Activated naive CD4-positive, alpha-beta T cell (primary cell): ENCODE data around the gene VHLL.

Source experiments
- DNase-seq, 4 experiments: peaks; one replicate each; lab custom pipeline; 2025; lab: John Stamatoyannopoulos, UW

Gene VHLL

DNA sequence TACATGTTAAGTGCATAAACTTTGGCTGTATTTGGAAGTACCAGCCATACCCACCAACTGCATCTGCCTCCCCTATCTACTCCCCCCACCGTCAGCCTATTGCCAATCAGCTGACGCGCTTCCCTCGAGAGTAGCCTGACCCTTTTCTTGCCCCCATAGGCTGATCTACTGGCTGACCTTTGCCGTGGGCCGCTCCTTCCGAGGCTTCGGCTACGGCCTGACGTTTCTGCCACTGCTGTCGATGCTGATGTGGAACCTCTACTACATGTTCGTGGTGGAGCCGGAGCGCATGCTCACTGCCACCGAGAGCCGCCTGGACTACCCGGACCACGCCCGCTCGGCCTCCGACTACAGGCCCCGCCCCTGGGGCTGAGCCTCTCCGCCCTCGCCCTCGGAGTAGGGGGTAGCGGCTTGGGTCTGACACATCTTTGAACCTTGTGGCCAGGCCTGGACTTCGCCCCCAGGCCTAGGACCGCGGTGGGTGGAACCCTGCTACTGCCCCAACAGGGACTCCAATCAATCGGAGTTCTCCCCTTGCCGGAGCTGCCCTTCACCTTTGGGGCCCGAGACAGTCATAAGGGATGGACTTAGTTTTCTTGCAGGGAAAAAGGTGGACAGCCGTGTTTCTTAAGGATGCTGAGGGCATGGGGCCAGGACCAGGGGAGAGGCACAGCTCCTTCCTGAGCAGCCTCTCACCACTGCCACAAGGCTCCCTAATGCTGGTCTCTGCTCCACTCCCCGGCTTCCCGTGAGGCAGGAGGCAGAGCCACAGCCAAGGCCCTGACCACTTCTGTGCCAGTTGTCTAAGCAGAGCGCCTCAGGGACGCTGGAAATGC lies 7.7 kb downstream of the VHLL start:
- DNase-seq: no peak

DNA sequence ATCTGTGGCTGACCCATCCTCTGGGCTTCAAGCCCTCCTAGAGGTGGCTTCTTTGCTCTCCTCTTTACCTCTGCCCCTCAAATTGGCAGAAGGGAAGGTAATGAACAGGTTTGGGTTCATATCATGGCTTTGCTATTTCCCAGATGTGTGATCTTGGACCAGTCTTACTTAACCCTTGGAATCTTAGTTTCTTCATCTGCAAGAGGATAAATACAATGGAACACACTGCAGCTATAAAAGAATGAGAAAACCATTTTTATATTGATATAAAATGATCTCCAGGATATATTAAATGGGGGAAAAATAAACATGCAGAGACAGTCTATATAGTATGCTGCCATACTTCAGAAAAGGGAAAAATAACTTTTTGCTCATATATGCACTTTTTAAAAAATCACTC lies 9.2 kb downstream of the VHLL start:
- no peak for DNase-seq

DNA sequence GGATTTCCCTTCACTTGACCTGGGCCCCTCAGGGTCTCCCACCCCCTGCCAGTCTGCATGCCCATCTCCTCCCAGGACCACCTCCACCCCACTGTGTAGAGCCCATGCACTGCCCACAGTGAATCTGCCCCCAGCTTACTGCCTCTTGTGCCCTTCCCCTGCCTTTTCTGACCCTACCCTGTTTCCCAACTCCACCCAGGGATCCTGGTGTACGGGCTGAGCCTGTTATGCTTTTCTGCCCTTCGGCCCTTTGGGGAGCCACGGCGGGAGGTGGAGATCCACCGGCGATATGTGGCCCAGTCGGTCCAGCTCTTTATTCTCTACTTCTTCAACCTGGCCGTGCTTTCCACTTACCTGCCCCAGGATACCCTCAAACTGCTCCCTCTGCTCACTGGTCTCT lies 13.0 kb downstream of the VHLL start:
- no peak for DNase-seq

DNA sequence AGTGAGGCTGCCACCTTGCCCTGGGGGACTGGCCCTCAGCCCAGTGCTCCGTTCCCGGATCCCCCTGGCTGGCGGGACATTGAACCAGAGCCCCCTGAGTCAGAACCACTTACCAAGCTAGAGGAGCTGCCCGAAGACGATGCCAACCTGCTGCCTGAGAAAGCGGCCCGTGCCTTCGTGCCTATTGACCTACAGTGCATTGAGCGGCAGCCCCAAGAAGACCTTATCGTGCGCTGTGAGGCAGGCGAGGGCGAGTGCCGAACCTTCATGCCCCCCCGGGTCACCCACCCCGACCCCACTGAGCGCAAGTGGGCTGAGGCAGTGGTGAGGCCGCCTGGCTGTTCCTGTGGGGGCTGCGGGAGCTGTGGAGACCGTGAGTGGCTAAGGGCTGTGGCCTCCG lies 13.7 kb downstream of the VHLL start:
- no peak for DNase-seq

DNA sequence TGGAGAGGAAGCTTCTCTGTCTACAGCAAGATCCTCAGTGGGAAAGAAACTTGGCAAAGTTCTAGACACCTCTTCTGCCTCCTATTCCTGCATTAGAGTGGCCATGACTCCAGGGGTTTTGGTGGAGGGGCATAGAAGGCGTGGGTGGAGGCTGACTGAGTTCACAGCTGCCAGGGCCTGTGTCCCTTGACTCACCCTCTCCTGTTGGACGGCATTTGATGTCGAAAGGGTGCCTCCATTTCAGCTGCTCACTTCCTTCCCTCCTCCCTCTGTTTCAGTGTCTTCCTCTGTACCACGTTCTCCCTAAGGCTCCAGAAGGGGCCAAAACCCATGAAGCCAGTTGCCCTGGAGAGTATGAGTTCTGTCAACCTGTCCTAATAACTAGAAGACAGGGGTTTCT lies 14.3 kb downstream of the VHLL start:
- DNase-seq: no peak

DNA sequence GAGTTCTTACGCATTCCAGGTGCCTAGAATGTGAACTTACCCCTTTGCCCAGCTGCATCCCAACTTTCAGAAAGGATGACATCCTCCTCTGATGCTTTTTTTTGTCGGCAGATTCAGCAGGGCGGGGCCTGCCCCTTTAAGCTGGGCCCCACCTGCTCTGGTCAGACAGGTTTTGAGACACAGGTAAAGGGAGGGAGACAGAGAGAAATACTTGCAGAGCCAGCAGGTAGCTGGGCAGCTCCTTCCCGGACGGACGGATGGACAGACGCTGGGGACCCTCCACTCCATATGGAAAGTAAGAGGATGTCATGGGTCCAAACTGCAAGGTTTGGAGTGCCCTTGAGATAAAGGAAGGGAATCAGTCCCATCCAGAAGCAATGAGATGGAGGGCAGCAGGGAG lies 15.0 kb downstream of the VHLL start, which contains the start of gene TMEM79:
TSS of gene TMEM79 (plus strand) at position 214 of the 400 bp plus-strand sequence. CDS start 902 bp downstream, outside the sequence.
- DNase-seq: no peak

DNA sequence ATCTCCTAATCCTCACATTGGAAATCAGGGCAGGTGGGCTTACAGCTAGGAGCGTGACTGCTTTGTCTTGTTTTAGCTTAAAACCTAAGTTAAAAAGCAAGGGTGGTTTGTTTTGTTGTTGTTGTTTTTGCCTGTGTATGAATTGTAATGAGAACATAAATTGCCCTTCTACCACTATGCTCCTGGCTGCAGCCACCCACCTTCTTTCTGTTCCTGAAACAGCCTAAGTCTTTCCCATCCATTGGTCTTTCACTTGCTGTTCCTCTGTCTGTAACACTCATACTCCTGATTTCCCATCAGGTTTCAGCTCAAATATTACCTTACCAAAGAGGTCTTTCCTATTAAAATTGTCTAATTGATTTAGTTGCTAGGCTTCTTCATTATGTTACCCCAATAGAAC lies 15.6 kb downstream of the VHLL start:
- no peak for DNase-seq

DNA sequence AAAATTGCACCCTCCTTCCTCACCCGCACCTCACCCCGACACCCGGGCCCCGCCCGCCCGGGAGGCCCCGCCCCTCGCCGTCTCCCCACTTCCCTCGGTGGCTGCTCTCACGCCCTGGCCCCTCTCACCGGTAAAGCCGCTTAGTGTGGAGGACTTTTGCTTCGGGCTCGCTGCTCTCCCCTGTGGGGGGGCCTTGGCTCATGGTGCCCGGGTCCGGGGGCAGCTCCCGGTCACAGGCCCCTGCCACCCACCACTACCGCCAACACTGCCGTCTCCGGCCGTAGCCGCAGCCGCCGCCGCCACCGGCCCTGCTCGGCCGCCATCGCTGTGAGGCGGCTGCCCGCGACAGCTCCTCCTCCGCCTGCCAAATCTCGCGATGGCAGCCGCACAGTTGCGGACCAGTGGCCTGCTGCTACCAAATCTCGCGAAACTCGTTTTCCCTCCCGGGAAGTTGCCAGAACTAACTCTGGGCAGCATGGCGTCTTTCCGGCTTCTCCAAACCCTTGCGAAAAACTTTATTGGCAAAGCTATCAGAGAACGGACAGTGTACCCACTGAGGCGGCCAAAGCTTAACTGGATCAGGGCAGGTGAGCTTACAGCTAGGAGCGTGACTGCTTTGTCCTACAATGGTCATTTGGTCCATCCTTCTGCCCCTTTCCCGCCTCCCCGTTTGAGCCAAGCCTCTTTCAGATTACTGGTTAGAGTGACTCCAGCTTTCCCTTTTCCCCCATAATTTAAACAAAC lies 16.5 kb downstream of the VHLL start, which contains the start of gene SMG5:
TSS of gene SMG5 (minus strand) at position 347 of the 744 bp plus-strand sequence. CDS start at position 202, 145 bp downstream.
- DNase-seq: peak; percentile 76 to 90 (median 83)

DNA sequence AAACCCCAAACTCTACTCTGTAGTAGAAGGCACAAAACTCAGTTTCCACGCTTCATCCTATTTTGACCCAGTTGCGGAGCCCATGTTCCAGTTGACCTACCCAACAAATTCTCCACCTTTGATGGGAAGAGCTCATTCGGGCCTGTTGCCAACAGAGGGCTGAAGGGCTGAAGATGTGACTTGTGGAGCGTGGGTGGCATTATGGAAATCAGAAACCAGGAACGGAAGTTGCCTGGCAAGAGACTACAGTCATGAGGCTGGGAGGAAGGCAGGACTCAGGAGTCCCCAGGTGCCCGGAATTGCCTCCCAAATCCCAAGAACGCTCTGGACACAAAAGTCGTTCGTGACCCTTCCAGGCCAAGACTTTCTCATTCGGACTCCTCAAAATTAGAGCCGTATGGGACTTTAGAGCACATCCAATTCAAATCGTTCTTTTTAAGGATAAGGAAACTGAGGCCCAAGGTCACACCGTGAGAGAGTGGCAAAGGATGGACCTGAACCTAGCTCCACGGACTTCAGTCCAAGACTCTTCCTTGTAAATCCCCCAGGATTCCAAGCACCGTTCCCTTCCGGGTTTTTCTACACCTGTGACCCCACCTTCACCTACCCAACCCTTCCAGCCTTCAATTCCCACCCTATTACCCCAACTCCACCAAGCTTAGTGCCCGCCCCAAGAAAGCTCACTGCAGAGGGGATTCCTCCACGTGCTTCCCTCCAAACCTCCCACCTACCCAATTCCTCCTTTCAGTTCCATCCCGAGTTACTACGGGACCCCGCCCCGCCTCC lies 17.2 kb downstream of the VHLL start:
- DNase-seq: no peak

DNA sequence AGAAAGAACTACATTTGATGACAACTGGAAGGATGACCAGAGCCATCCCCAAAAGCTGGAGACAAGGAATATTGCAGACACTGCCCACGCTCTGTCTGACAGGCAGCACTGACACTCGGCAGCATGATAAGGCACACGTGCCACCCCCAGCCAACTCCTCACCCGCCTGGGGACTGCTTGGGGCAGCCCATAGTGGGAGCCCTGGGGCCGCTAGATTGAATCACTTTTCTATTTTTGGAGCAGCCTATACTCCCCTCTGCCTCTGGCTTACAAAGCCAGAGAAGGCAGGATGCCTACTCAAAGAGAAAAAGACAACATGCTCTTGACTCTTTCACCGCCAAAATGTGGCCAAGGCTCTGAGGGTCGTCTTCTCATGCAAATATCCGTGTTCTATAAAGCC lies 17.8 kb downstream of the VHLL start:
- no peak for DNase-seq

DNA sequence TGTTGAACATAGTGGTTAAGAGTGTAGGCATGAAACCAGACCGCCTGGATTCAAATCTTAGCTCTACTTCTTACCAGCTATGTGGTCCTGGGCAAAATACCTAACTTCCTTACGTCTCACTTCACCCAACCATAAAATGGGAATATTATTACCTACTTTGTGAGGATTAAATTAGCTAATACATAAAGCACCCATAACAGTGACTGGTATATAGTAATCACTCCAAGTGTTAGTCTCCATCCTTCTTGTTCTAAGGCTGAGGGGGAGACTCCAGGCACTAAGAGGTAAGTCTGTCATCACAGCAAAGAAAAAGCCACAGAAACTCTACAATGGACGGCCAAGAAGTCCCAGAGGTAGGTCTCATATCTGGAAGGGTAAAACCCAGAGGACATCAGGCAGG lies 19.3 kb downstream of the VHLL start:
- no peak for DNase-seq

DNA sequence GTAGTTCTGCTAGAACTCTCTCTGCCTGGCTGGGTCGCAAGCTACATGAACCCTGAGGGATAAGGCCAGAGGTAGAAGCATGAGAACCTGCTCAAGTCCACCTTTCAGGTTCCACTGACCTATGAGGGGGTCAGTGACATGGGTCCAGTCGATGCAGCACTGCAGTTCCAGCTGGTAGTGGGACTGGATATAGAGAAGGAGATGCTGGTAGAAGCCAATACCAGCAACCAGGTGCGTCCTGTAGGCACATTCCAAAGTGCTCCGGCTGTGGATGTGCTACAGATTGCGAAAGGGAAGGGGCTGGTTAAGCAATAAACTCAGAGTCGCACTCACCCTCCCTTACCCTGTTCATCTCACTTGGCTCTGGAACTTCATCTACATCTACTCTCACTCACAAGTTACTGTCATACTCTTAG lies 22.1 kb downstream of the VHLL start:
- no peak for DNase-seq

DNA sequence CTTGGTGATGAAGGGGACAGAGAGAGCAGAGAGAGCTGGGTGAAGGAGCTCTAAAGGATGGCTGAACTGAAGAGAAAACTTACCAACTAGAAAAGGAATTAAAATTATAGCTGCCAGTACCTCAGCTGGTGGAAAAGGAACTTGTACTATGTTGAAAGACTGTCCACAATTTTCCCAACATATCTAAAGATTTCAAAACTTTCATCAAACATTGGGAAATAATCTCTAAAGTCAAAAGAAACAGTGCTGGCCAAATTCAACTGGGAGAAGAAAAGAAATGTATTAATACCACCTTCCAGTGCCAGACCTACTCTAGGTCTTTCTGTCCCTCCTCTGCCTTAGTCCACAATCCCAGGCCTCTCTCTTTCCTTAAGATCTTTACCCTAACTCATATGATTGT lies 22.6 kb downstream of the VHLL start:
- DNase-seq: no peak

DNA sequence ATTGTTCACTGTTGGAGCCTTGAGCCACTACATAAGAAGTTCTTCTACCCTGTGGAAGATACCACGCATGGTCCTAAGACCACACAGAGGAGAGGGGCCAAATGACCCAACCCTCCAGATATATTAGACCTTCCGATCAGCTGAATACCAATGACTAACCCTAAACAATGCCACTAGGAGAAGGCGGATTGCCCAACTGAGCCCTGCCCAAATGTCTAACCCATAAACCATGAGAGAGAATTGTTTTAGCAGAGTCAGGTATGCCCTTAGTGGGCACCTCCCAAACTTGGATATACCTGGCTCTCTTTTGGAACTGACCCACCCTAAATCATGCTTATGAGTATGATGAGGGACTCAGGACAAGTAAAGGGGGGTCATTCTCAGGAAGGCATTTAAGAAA lies 28.8 kb downstream of the VHLL start:
- DNase-seq: no peak

DNA sequence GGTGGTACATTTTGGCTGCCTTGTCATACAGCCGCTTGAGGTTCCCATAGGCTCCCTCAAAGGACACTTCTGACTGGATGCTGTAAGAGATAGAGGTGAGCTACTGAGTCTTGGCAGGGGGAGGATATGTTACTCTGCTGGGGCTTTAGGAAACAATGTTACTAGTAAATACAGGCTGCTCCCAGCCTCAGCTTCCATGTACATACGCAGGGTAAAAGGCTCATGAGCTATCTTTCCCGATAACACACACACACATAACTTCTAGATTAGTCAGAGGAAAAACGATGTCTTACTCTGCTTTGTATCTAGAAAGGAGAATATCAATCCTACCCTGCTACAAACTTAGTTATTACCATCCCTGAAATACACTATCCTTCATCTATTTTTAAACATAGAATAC lies 30.8 kb downstream of the VHLL start:
- no peak for DNase-seq

DNA sequence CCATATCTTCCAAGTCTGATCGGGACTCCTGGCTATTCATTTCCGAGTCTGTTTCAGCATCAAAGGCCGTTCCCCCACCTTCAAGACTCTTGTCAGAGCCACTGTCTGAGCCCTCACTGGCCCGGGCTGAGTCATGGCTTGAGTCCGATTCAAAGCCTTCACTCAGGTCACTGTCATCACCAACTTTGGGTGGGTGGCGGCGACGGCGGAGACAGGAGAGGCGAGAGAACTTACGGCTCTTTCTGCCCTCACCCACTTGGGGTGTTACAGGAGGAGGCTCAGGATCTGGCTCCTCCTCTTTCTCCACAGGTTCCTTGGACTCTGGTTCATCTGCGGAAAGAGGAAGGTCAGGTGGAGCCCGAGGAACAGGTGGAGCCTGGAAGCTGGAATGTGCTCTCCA lies 33.1 kb downstream of the VHLL start:
- DNase-seq: no peak

DNA sequence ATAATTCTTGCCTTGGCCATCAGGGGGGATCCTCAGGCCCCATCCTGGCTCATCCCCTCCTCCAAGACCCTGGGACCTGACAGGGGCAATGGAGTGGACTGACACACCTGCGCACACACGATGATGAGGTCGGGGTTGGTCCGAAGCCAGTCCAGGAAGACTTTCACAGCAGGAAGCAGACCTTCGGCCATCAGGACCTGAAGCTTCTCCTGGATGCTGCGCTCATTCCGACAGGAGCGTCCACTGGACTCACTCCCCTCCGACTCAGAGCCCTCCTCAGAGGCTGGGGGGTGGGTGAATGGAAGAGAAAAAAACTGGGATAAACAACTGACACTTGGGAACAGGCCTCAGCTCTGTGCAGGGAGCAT lies 35.8 kb downstream of the VHLL start:
- no peak for DNase-seq

DNA sequence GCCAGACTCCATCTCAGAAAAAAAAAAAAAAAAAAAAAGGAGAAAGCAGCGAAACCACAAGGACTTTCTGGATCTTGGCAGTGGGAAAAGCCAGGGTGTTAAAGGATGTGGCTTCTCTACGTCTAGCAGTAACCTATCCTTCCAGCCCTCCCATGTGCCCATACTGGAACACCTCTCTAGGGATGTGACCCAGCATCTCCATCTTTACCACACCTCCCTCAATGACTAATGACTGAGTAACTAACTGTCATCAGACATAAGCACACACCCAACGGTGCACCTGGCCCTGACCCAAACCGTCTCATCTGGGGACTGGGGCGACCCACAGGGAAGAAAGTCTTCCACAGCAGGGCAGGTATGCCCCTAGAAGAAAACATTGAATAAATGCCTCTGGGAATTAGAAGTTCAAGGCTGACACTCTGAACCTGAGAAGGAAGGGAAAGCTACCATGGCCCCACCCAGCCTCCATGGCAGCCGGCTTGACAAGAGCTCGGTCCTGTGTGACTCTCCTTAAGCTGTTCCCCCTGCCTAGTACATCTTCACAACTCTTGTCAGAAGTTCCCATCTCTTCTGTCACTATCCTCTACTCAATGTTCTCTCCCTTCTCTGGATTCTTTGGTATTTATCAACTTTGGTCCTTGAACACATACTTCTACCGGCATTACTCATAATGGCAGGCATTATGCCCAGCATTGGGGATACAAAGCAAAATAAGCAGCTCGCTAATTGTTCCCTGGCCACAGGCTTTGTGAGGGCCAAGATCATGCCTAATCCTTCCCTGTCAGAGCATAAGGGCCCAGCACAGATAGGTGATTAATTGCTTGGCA lies 36.4 kb downstream of the VHLL start:
- no peak for DNase-seq

DNA sequence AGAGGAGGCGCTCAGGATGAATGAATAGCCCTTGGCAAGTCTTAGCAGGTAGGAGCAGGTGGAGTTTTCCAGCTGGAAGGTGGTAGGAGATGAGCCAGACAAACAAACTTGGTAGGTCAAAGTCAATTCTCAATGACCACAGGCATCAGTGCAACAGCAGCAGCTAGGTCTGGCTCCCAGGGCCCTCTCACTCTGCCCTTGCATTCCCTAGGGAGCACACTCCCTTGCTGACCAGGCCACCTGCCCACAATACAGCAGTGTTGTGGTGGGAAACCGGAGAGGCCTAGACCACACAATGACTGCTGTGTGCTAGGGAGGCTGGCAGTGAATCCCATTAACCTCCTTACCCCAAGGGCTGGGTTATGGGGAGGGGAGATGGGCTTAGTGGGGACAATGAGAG lies 38.2 kb downstream of the VHLL start:
- DNase-seq: no peak

DNA sequence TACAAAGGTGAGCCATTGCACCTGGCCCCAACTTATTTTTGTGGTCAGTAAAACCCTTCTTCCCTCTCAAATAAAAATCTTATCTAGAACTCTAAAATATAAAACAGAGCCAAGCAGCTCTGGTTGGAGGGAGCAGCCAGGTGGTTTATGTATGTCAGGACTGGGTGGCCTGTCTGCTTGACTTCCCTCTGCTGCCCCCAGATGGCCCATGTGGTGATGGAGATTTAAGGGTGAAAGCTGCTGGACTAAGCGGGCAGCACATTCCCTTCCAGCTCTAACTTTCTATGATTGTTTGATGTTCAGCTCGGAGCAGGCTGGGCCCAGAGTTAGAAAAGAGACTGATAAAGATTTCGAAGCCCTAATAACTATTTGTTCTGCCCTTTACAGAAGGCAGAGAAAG lies 39.3 kb downstream of the VHLL start:
- no peak for DNase-seq

DNA sequence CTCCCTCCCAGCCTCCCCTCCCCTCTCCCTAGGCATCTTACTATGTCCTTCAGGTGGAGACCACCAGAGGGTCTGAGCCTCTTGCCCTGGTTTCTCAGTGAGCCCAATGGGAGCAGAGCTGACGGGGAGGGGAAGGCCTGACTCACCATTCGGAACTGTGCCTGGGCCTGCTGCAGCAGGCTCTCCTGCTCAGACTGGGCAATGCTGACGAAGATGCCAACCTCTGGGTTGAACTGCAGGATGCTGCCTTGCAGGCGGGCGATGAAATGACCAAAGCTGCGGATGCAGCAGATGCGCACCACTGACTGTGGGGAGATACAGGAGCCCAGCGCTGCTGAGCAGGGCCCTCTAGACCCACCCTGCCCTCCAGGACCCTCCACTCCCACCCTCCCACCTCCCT lies 40.2 kb downstream of the VHLL start:
- no peak for DNase-seq

DNA sequence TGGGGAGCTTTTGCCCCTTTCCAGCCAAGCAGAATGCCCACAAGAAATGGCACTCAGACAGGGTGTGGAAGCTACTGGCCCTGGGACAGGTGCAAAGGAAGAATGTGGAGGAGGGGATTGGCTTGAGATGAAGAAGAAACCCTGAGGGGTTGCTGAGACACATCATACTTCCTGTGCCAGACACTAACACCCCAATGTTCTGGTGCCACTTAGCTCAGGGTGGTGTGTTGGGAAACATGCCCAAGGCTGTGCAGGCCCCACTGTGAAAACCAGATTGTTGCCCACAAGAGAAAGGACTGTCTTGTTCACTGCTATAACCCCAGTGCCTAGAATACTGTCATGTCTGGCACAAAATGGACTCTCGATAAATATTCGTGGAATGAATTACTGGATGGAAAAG lies 41.4 kb downstream of the VHLL start:
- DNase-seq: no peak
